Caco-2 (cell line): ENCODE measurements around the gene CYBB. TPM values are rescaled to one million over a fixed set of nuclear protein-coding genes. Genes with fewer than 3 reads are reported as not detected.

Experiments
- BruUV-seq: library from RNA; stranded (reverse); fragments of 400-500 nt; replicated peaks from 2 replicates; lab custom pipeline; 2021; lab: Mats Ljungman, UMichigan
- CTCF ChIA-PET: fragments of 300-600 bp; sonication (Branson Sonifier 250); formaldehyde crosslinking; loops from one replicate; lab custom pipeline; 2022; ENCODE audit warnings: antibody characterized with exemption; lab: Charles Lee
- POLR2A ChIA-PET: fragments of 300-600 bp; sonication (Branson Sonifier 250); formaldehyde crosslinking; loops from one replicate; lab custom pipeline; 2022; ENCODE audit warnings: antibody characterized with exemption; lab: Charles Lee
- DNase-seq, 2 experiments: peaks; one replicate each; pipeline versions ENCODE4 v3.0.0 to v3.0.0-alpha.2; 2020 to 2022
- H3K27me3 ChIP-seq: replicated peaks from 2 replicates; pipeline ENCODE4 v1.6.0; 2011; ENCODE audit warnings: low read length; ENCODE audit not compliant: control insufficient read depth, insufficient read depth
- H3K36me3 ChIP-seq: 2 replicates; pipeline ENCODE4 v1.5.1; 2011; ENCODE audit warnings: low read length; ENCODE audit not compliant: control insufficient read depth, insufficient read depth
- H3K4me1 ChIP-seq: fragments of 250-450 bp; sonication (Bioruptor Pico); 2 replicates; pipeline ENCODE4 v1.5.1; 2020; ENCODE audit warnings: mild to moderate bottlenecking
- H3K4me3 ChIP-seq: 2 replicates; pipeline ENCODE4 v1.5.1; 2011; ENCODE audit warnings: low read depth, mild to moderate bottlenecking, control low read depth, low read length
- H3K9me3 ChIP-seq: fragments of 250-450 bp; sonication (Bioruptor Pico); 2 replicates; pipeline ENCODE4 v1.5.1; 2020; ENCODE audit warnings: mild to moderate bottlenecking, moderate library complexity
- H3K27ac Mint-ChIP-seq: one replicate; pipeline ENCODE4 v1.8.0; 2022; ENCODE audit warnings: mixed read lengths; ENCODE audit not compliant: unreplicated experiment
- H3K27me3 Mint-ChIP-seq: one replicate; pipeline ENCODE4 v1.8.0; 2022; ENCODE audit warnings: mixed read lengths; ENCODE audit not compliant: insufficient read depth, unreplicated experiment
- H3K36me3 Mint-ChIP-seq: one replicate; pipeline ENCODE4 v1.8.0; 2022; ENCODE audit warnings: mild to moderate bottlenecking, mixed read lengths; ENCODE audit not compliant: insufficient read depth, unreplicated experiment
- H3K4me1 Mint-ChIP-seq: one replicate; pipeline ENCODE4 v1.8.0; 2022; ENCODE audit warnings: low read depth, mixed read lengths; ENCODE audit not compliant: unreplicated experiment
- H3K4me3 Mint-ChIP-seq: one replicate; pipeline ENCODE4 v1.8.0; 2022; ENCODE audit warnings: mild to moderate bottlenecking, moderate library complexity, mixed read lengths; ENCODE audit not compliant: unreplicated experiment
- H3K9me3 Mint-ChIP-seq: one replicate; pipeline ENCODE4 v1.8.0; 2022; ENCODE audit warnings: mixed read lengths; ENCODE audit not compliant: unreplicated experiment
- CTCF ChIP-seq, 2 experiments: fragments of 200-600 bp in 1 of 2; IDR thresholded peaks; 1 replicate in 1 of 2; 2 replicates in 1 of 2; pipeline versions ENCODE4 v1.5.1 to v1.8.0; 2011 to 2022; ENCODE audit warnings: antibody characterized with exemption in 1 of 2, control low read depth in 1 of 2, inconsistent platforms in 1 of 2, low read depth in 1 of 2, low read length in 1 of 2, mild to moderate bottlenecking in 1 of 2, moderate library complexity in 1 of 2; ENCODE audit not compliant: insufficient read depth in 1 of 2, severe bottlenecking in 1 of 2, unreplicated experiment in 1 of 2
- intact Hi-C: fragments of 100-400 bp; cut with micrococcal nuclease; formaldehyde crosslinking; loops from one replicate; pipeline ENCODE4 v1.10.0; 2022; ENCODE audit not compliant: unreplicated experiment
- total RNA-seq: library from RNA; stranded (reverse); gene quantifications from 2 replicates; pipeline ENCODE4 v1.2.3, GENCODE V29; 2022

Gene CYBB
- total RNA-seq, 1 experiment from 2014 or later: 0.43 TPM

- intact Hi-C loops: no loop called here
- ChIA-PET CTCF (no interaction called here), POLR2A (no interaction called here)
- Mint-ChIP-seq H3K36me3 (no peaks in the 10 kb centered on the region), H3K27ac (no peak overlapping the region), H3K9me3 (no peaks in the 10 kb centered on the region), H3K4me1 (no peaks in the 10 kb centered on the region), H3K27me3 (no peaks in the 10 kb centered on the region), H3K4me3 (no peak overlapping the region)
- no TSS peak for BruUV-seq
- Histone ChIP-seq H3K4me1 (no peaks in the 10 kb centered on the region), H3K9me3 (no peaks in the 10 kb centered on the region), H3K36me3 (no peaks in the 10 kb centered on the region), H3K27me3 (no peaks in the 10 kb centered on the region), H3K4me3 (no peak overlapping the region)
- TF ChIP-seq CTCF (IDR thresholded peaks at IDR 0.05; ENCODE audit: insufficient read depth in 1 of 2, low read depth in 1 of 2, low read length in 1 of 2, severe bottlenecking in 1 of 2, unreplicated experiment in 1 of 2): no peak
- no peak for DNase-seq
Observed at GRCh38 chrX:37802028-37802427, 22.2 kb downstream of the CYBB start.

- Mint-ChIP-seq H3K9me3 (no peaks in the 10 kb centered on the region), H3K36me3 (no peaks in the 10 kb centered on the region), H3K4me1 (no peaks in the 10 kb centered on the region), H3K27me3 (no peaks in the 10 kb centered on the region), H3K27ac (no peak overlapping the region), H3K4me3 (no peak overlapping the region)
- Histone ChIP-seq H3K9me3 (no peaks in the 10 kb centered on the region), H3K27me3 (no peaks in the 10 kb centered on the region), H3K4me3 (no peak overlapping the region), H3K36me3 (no peaks in the 10 kb centered on the region), H3K4me1 (no peaks in the 10 kb centered on the region)
- BruUV-seq: no TSS peak
- ChIA-PET CTCF (no interaction called here), POLR2A (no interaction called here)
- intact Hi-C loops: no loop called here
- no peak for TF ChIP-seq CTCF (IDR thresholded peaks at IDR 0.05; ENCODE audit: insufficient read depth in 1 of 2, low read depth in 1 of 2, low read length in 1 of 2, severe bottlenecking in 1 of 2, unreplicated experiment in 1 of 2)
- DNase-seq: no peak
Observed at GRCh38 chrX:37803057-37803456, 23.2 kb downstream of the CYBB start.

- CTCF ChIA-PET: no interaction called here
- BruUV-seq: no TSS peak
Observed at GRCh38 chrX:37809970-37810369, 30.1 kb downstream of the CYBB start.

More at GRCh38 chrX:37809970-37810369, 30.1 kb downstream of the CYBB start:
- no peaks in the 10 kb centered on the region for H3K36me3 ChIP-seq
- H3K4me3 Mint-ChIP-seq: no peak overlapping the region
- H3K9me3 ChIP-seq: no peaks in the 10 kb centered on the region
- peaks cover 4% of the 10 kb centered on the region for H3K27me3 Mint-ChIP-seq
- no peaks in the 10 kb centered on the region for H3K36me3 Mint-ChIP-seq
- H3K4me1 Mint-ChIP-seq: no peaks in the 10 kb centered on the region
- no peaks in the 10 kb centered on the region for H3K4me1 ChIP-seq
- no peak for TF ChIP-seq CTCF (IDR thresholded peaks at IDR 0.05; ENCODE audit: insufficient read depth in 1 of 2, low read depth in 1 of 2, low read length in 1 of 2, severe bottlenecking in 1 of 2, unreplicated experiment in 1 of 2)
- POLR2A ChIA-PET: no interaction called here
- intact Hi-C loops: no loop called here
- no peak for DNase-seq
- no peaks in the 10 kb centered on the region for H3K27me3 ChIP-seq
- no peaks in the 10 kb centered on the region for H3K9me3 Mint-ChIP-seq
- no peak overlapping the region for H3K27ac Mint-ChIP-seq
- H3K4me3 ChIP-seq: no peak overlapping the region
